GM12891 (cell line): ENCODE results near the gene OR2F1.

Experiments
- DNase-seq: peaks from one replicate; pipeline ENCODE4 v3.0.0; 2011; ENCODE audit warnings: low spot score; ENCODE audit not compliant: insufficient read length
- FAIRE-seq: peaks from 2 replicates; lab custom pipeline; 2011; peaks lifted over from hg19 to GRCh38; lab: Jason Lieb, UNC
- PAX5 ChIP-seq: IDR thresholded peaks from 2 replicates; pipeline ENCODE4 v1.6.1; 2011; ENCODE audit warnings: low read length, moderate library complexity, mild to moderate bottlenecking; ENCODE audit not compliant: insufficient read depth, severe bottlenecking
- POLR2A ChIP-seq: IDR thresholded peaks from 2 replicates; pipeline ENCODE4 v1.6.1; 2011; ENCODE audit warnings: low read depth, low read length, control low read depth
- POLR2AphosphoS5 ChIP-seq: IDR thresholded peaks from 2 replicates; pipeline ENCODE4 v1.6.1; 2011; ENCODE audit warnings: low read depth, low read length, control low read depth
- POU2F2 ChIP-seq: IDR thresholded peaks from 2 replicates; pipeline ENCODE4 v1.6.1; 2011; ENCODE audit warnings: low read depth, mild to moderate bottlenecking, control low read depth, low read length, moderate library complexity
- SPI1 ChIP-seq: IDR thresholded peaks from 2 replicates; pipeline ENCODE4 v1.6.1; 2011; ENCODE audit warnings: low read depth, low read length, control low read depth
- TAF1 ChIP-seq: IDR thresholded peaks from 2 replicates; pipeline ENCODE4 v1.6.1; 2011; ENCODE audit warnings: low read depth, low read length, control low read depth

OR2F1 gene

GRCh38 chr7:143979998-143980397 is 25.4 kb downstream of the OR2F1 start:
- TF ChIP-seq TAF1, result no peak
- TF ChIP-seq POLR2AphosphoS5, result no peak
- TF ChIP-seq POU2F2, result no peak
- no peak for TF ChIP-seq SPI1
- no peak for TF ChIP-seq POLR2A
- no peak for TF ChIP-seq PAX5
- FAIRE-seq, result no peak
- no peak for DNase-seq

- DNase-seq, result no peak
- TF ChIP-seq SPI1, result no peak
- no peak for TF ChIP-seq POLR2A
- no peak for FAIRE-seq
Measured at GRCh38 chr7:143980746-143981510, 26.3 kb downstream of the OR2F1 start.

- DNase-seq (no peak), FAIRE-seq (no peak)
- TF ChIP-seq POLR2A, result no peak
- no peak for TF ChIP-seq PAX5
- TF ChIP-seq POU2F2, result no peak
- no peak for TF ChIP-seq POLR2AphosphoS5
- TF ChIP-seq TAF1, result no peak
- no peak for TF ChIP-seq SPI1
Measured at GRCh38 chr7:143983960-143984359, 29.3 kb downstream of the OR2F1 start.

GRCh38 chr7:143987513-143987912 is 32.9 kb downstream of the OR2F1 start:
- FAIRE-seq (no peak), DNase-seq (no peak)
- TF ChIP-seq POU2F2 (no peak), POLR2A (no peak), PAX5 (no peak), TAF1 (no peak), POLR2AphosphoS5 (no peak), SPI1 (no peak)

- TF ChIP-seq SPI1, result no peak
- TF ChIP-seq POU2F2, result no peak
- TF ChIP-seq POLR2AphosphoS5, result no peak
- TF ChIP-seq TAF1, result no peak
- TF ChIP-seq POLR2A, result no peak
- TF ChIP-seq PAX5, result no peak
- FAIRE-seq (no peak), DNase-seq (no peak)
Measured at GRCh38 chr7:143988976-143989745, 34.5 kb downstream of the OR2F1 start.

GRCh38 chr7:143992670-143993069 is 38.0 kb downstream of the OR2F1 start:
- TF ChIP-seq POLR2AphosphoS5 (no peak), POLR2A (no peak), TAF1 (no peak), SPI1 (no peak), POU2F2 (no peak), PAX5 (no peak)
- DNase-seq (no peak), FAIRE-seq (no peak)

- DNase-seq (no peak), FAIRE-seq (no peak)
Measured at GRCh38 chr7:143993924-143994323, 39.3 kb downstream of the OR2F1 start.

GRCh38 chr7:144000020-144000419 is 45.4 kb downstream of the OR2F1 start, which contains the start of gene OR6B1:
TSS of gene OR6B1 (plus strand) at chr7:144000320. CDS start at chr7:144003997, 3,677 bp downstream.
- TF ChIP-seq TAF1, result no peak
- no peak for TF ChIP-seq PAX5
- no peak for FAIRE-seq
- no peak for DNase-seq

More at GRCh38 chr7:143993924-143994323, 39.3 kb downstream of the OR2F1 start:
- TF ChIP-seq PAX5, result no peak

- FAIRE-seq (no peak), DNase-seq (no peak)
- TF ChIP-seq POLR2A, result no peak
- no peak for TF ChIP-seq TAF1
- no peak for TF ChIP-seq PAX5
- TF ChIP-seq POU2F2, result no peak
- TF ChIP-seq SPI1, result no peak
- no peak for TF ChIP-seq POLR2AphosphoS5
Measured at GRCh38 chr7:144001543-144001942, 46.9 kb downstream of the OR2F1 start.

- no peak for TF ChIP-seq POLR2A
- TF ChIP-seq PAX5, result no peak
- TF ChIP-seq POU2F2, result no peak
- no peak for TF ChIP-seq POLR2AphosphoS5
- TF ChIP-seq TAF1, result no peak
- no peak for TF ChIP-seq SPI1
- DNase-seq, result no peak
- FAIRE-seq, result no peak
Measured at GRCh38 chr7:144004703-144005102, 50.1 kb downstream of the OR2F1 start.
